SK-N-SH (cell line): Measurements from ENCODE around the gene SFMBT2.

ENCODE experiments used
- CTCF ChIP-seq: fragments of 200-600 bp; sonication (generic); IDR thresholded peaks from 2 replicates; pipeline ENCODE4 v1.6.1; 2017; ENCODE audit warnings: antibody characterized with exemption, mild to moderate bottlenecking, moderate library complexity
- EP300 ChIP-seq, 2 experiments: IDR thresholded peaks; 2 replicates each; pipeline versions ENCODE4 v1.4.0 to v1.6.1; 2012; ENCODE audit warnings: borderline replicate concordance in 1 of 2, low read depth in 1 of 2, low read length in 1 of 2
- EZH2phosphoT487 ChIP-seq: fragments of 200-600 bp; sonication (generic); IDR thresholded peaks from 2 replicates; pipeline ENCODE4 v1.6.1; 2017; ENCODE audit warnings: low read depth, mixed run types, mild to moderate bottlenecking, antibody characterized with exemption, moderate library complexity, borderline replicate concordance
- FOSL2 ChIP-seq: IDR thresholded peaks from 2 replicates; pipeline ENCODE4 v1.4.0; 2012; ENCODE audit warnings: low read depth, mild to moderate bottlenecking, moderate library complexity, borderline replicate concordance
- IRF3 ChIP-seq: fragments of 150-350 bp; IDR thresholded peaks from 2 replicates; pipeline ENCODE4 v1.6.1; 2016; ENCODE audit warnings: mild to moderate bottlenecking, low read depth, low read length
- JUND ChIP-seq: IDR thresholded peaks from 2 replicates; pipeline ENCODE4 v1.4.0; 2012
- MAX ChIP-seq: IDR thresholded peaks from 2 replicates; pipeline ENCODE4 v1.4.0; 2012; ENCODE audit warnings: low read depth
- NFIC ChIP-seq: IDR thresholded peaks from 2 replicates; pipeline ENCODE4 v1.4.0; 2012; ENCODE audit warnings: borderline replicate concordance
- PBX3 ChIP-seq: IDR thresholded peaks from 2 replicates; pipeline ENCODE4; 2012
- POLR2AphosphoS5 ChIP-seq: IDR thresholded peaks from 2 replicates; pipeline ENCODE4 v1.6.1; 2012; ENCODE audit warnings: low read depth, low read length
- REST ChIP-seq: IDR thresholded peaks from 2 replicates; pipeline ENCODE4 v1.6.1; 2012; ENCODE audit warnings: mild to moderate bottlenecking, low read depth, low read length, moderate library complexity
- RXRA ChIP-seq: IDR thresholded peaks from 2 replicates; pipeline ENCODE4 v1.4.0; 2012; ENCODE audit warnings: low read depth, mild to moderate bottlenecking, borderline replicate concordance
- TCF12 ChIP-seq: IDR thresholded peaks from 2 replicates; pipeline ENCODE4 v1.4.0; 2012
- TF ChIP-seq, protein P1 (sequence below): IDR thresholded peaks from 2 replicates; pipeline ENCODE4 v1.4.0; 2012; ENCODE audit warnings: low read depth, borderline replicate concordance

DNA sequence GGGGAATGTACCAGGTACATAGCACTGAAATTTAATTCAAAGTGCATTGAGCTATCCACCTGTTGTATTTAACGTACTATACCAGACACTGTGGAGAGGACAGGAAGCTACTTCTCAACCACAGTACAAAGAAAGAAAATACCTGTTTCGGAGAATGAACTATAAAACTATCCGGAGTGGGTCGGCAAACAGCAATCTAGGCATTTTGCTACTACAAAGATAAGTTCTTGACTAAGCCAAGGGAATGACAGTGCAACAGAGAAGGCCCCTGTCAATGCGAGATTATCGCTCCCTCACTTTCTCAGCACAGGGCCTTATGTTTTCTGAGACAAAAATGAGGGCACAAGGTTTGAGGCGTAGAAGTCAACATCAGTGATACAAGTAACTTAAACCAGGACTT is 27.4 kb downstream of the SFMBT2 start:
- TF ChIP-seq MAX (no peak), IRF3 (no peak), CTCF (no peak), FOSL2 (no peak), TCF12 (no peak), NFIC (no peak), REST (no peak), JUND (no peak), EZH2phosphoT487 (no peak), EP300 (IDR thresholded peaks at IDR 0.05; ENCODE audit: borderline replicate concordance in 1 of 2, low read depth in 1 of 2, low read length in 1 of 2) (no peak), RXRA (no peak), PBX3 (no peak), POLR2AphosphoS5 (no peak)
- TF ChIP-seq, protein P1, sequence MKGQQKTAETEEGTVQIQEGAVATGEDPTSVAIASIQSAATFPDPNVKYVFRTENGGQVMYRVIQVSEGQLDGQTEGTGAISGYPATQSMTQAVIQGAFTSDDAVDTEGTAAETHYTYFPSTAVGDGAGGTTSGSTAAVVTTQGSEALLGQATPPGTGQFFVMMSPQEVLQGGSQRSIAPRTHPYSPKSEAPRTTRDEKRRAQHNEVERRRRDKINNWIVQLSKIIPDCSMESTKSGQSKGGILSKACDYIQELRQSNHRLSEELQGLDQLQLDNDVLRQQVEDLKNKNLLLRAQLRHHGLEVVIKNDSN = no peak
